Esophagus squamous epithelium (tissue), 5 donors: ENCODE results near the gene PLCE1. TPM values are rescaled to one million over a fixed set of nuclear protein-coding genes. Genes with fewer than 3 reads are reported as not detected.

Experiments used
- DNase-seq: peaks from one replicate; lab custom pipeline; 2025; lab: John Stamatoyannopoulos, UW
- H3K27ac ChIP-seq, 4 donors: fragments of 200-600 bp; sonication (generic); one replicate each; pipeline ENCODE4 v1.5.1; 2016 to 2019; ENCODE audit warnings: mild to moderate bottlenecking in 1 of 4
- H3K27me3 ChIP-seq, 4 donors: fragments of 200-600 bp; sonication (generic); 1 replicate in 3 of 4; 2 replicates in 1 of 4; pipeline versions ENCODE4 v1.5.1 to v1.6.0; 2017 to 2021; ENCODE audit warnings: antibody characterized with exemption in 1 of 4
- H3K36me3 ChIP-seq, 3 donors: fragments of 200-600 bp; sonication (generic); one replicate each; pipeline ENCODE4 v1.5.1; 2016 to 2019
- H3K4me1 ChIP-seq, 3 donors: fragments of 200-600 bp; sonication (generic); one replicate each; pipeline ENCODE4 v1.5.1; 2017 to 2019
- H3K4me3 ChIP-seq, 4 donors: fragments of 200-600 bp; sonication (generic); 1 replicate in 3 of 4; 2 replicates in 1 of 4; pipeline ENCODE4 v1.5.1; 2016 to 2019; ENCODE audit warnings: mild to moderate bottlenecking in 2 of 4, moderate library complexity in 1 of 4
- H3K9me3 ChIP-seq, 3 donors: fragments of 200-600 bp; sonication (generic); one replicate each; pipeline ENCODE4 v1.5.1; 2016 to 2019
- CTCF ChIP-seq, 6 experiments: fragments of 450-650 bp in 4 of 6; fragments of 200-600 bp in 2 of 6; sonication (generic) in 2 of 6; IDR thresholded peaks; one replicate each; pipeline ENCODE4 v1.5.1; 2016 to 2019; ENCODE audit warnings: antibody characterized with exemption in 6 of 6, mild to moderate bottlenecking in 4 of 6, moderate library complexity in 4 of 6
- POLR2A ChIP-seq, 4 donors: fragments of 450-650 bp; IDR thresholded peaks; one replicate each; pipeline ENCODE4 v1.6.1; 2017; ENCODE audit warnings: antibody characterized with exemption in 4 of 4, mild to moderate bottlenecking in 4 of 4, moderate library complexity in 3 of 4
- WGBS, 2 donors: methylation state at CpG; one replicate each; pipeline ENCODE4 v1.1.5; 2018; 5-methylcytosine and 5-hydroxymethylcytosine counted together
- intact Hi-C: fragments of 100-400 bp; cut with DNase I; formaldehyde crosslinking; loops from one replicate; pipeline ENCODE4 v1.15.0; 2022
- total RNA-seq, 4 donors: library from RNA; depleted of rRNA; stranded (reverse); fragments of >200 nt; gene quantifications; one replicate each; pipeline ENCODE4 v1.1.0, GENCODE V29; 2016
- donor health status: DM: yes; HTN: yes; CAD: no.

Gene PLCE1
- total RNA-seq, 4 donors from 2014 or later = 1.8 to 3.6 (median 3.1) TPM

DNA sequence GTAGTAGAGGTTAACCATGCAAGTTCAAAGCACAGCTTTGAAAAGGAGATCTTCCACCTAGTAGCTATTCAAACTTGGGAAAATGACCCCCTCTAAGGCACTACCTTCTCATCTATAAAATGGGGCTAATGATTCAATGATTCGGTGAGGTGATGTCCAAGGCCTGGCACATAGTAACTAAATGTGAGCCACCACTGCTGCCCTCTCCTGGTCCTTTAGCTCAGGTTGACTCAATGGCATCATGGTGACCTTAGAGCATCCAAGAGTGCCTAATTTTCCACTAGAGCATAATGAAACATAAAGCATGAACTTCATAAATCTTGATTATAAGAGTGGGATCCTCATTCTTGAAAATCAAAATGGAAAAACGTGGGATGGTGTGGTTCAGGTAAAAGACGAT, 16.3 kb upstream of the PLCE1 start:
- Histone ChIP-seq H3K36me3 (no peaks in the 10 kb centered on the region), H3K4me1 (no peaks in the 10 kb centered on the region), H3K27ac (no peak overlapping the region), H3K4me3 (no peak overlapping the region), H3K27me3 (peaks cover 0 to 5% (median 0%) of the 10 kb centered on the region in 4 donors), H3K9me3 (no peaks in the 10 kb centered on the region)
- TF ChIP-seq CTCF (IDR thresholded peaks at IDR 0.05) (no peak), POLR2A (IDR thresholded peaks at IDR 0.05) (no peak)
- no peak for DNase-seq
- intact Hi-C loops = no loop called here
- 65 to 66% methylated on average over 3 of the region's 3 CpGs for WGBS, 2 donors

DNA sequence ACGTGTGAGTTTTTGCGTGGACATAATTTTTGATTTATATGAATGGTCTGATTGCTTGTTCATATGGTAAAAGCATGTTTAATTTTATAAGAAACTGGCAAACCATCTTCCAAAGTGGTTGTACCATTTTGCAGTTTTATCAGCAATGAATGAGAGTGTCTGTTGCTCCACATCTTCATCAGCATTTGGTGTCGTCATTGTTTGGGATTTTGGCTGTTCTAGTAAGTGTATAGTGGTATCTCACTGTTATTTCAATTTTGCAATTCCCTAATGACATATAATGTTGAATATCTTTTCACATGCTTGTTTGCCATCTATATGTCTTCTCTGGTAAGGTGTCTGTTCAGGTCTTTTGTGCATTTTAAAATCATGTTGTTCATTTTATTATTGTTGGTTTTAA, 13.2 kb upstream of the PLCE1 start:
- 74 to 94% methylated on average over 3 of the region's 3 CpGs for WGBS, 2 donors
- H3K4me3 ChIP-seq = no peak overlapping the region
- peaks cover 0 to 5% (median 0%) of the 10 kb centered on the region in 4 donors for H3K27me3 ChIP-seq
- no peak for TF ChIP-seq CTCF (IDR thresholded peaks at IDR 0.05)
- TF ChIP-seq POLR2A (IDR thresholded peaks at IDR 0.05) = no peak
- H3K36me3 ChIP-seq = no peaks in the 10 kb centered on the region
- DNase-seq = no peak
- no peaks in the 10 kb centered on the region for H3K4me1 ChIP-seq
- H3K27ac ChIP-seq = no peak overlapping the region
- no peaks in the 10 kb centered on the region for H3K9me3 ChIP-seq
- intact Hi-C loops = no loop called here

DNA sequence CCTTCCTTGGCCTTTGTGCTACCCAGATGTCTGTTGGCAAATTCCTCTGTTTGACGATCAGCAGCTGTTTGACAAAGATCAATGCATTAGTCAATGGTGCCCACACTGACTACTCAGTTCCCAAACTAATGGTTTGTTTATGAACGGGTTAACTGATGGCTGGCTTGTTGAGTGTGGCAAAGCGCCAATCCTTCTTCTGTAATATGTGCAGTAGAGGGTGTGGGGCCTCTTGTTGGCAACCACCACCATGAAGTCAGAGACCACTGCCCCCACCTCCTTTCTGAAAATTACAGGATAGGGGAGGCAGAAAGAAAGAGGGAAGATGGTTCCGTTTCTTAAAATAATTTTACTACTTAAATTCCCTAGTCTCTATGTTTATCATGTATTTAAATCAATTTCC, 2.6 kb upstream of the PLCE1 start:
- Histone ChIP-seq H3K4me1 (peaks cover 0 to 37% (median 2%) of the 10 kb centered on the region in 3 donors), H3K4me3 (no peak overlapping the region), H3K27me3 (peaks cover 0 to 77% (median 0%) of the 10 kb centered on the region in 4 donors), H3K9me3 (no peaks in the 10 kb centered on the region), H3K36me3 (no peaks in the 10 kb centered on the region), H3K27ac (no peak overlapping the region)
- DNase-seq = no peak
- intact Hi-C loops = no loop called here
- 79 to 83% methylated on average over 4 of the region's 4 CpGs for WGBS, 2 donors
- TF ChIP-seq CTCF (IDR thresholded peaks at IDR 0.05) (no peak), POLR2A (IDR thresholded peaks at IDR 0.05) (no peak)

- peak overlapping the region in 1 of 4 donors; percentile 22 for H3K27ac ChIP-seq
- DNase-seq = no peak
- H3K9me3 ChIP-seq = no peaks in the 10 kb centered on the region
- peaks cover 0 to 37% (median 2%) of the 10 kb centered on the region in 3 donors for H3K4me1 ChIP-seq
- TF ChIP-seq CTCF (IDR thresholded peaks at IDR 0.05) = no peak
- no peak for TF ChIP-seq POLR2A (IDR thresholded peaks at IDR 0.05)
- intact Hi-C loops = no loop called here
- H3K36me3 ChIP-seq = no peaks in the 10 kb centered on the region
- H3K4me3 ChIP-seq = no peak overlapping the region
- H3K27me3 ChIP-seq = peaks cover 0 to 81% (median 0%) of the 10 kb centered on the region in 4 donors
- whole genome bisulfite sequencing, 2 donors = 16 to 27% methylated on average over 7 to 8 of the region's 8 CpGs
Measured at GRCh38 chr10:93991596-93992284, 2.0 kb upstream of the PLCE1 start.

DNA sequence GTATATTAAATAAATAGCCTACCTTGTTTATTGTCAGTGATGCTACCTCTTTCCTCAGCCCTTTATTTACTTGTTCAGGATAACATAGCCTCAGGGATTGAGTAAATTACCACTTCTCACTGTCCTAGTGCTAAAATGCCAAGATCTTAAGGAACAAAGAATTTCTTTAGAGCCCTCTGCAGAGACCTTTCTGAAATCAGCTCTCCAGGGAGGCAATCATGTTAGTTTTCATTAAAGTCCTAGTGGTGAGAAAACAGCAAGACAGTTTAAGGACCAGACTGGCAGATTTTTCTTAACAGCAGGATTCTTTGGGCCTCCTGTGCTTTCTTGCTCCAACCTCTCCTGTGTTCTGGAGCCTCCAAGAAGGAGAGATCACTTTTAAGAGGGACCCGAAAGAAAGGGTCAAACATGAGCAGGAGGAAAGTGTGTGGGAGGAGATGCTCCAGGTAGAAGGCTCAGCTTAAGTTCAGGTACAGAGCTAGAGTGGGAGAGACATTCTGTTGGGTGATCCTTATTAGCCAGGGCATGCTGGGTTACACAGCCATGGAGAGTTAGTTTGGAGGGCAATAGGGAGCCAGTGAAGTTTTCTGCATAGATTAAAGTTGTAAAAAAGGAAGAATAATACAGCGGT, 1.2 kb upstream of the PLCE1 start:
- TF ChIP-seq POLR2A (IDR thresholded peaks at IDR 0.05) (no peak), CTCF (IDR thresholded peaks at IDR 0.05) (peak in 1 of 6 experiments; percentile 19)
- Histone ChIP-seq H3K4me3 (no peak overlapping the region), H3K4me1 (peaks cover 0 to 37% (median 2%) of the 10 kb centered on the region in 3 donors), H3K27me3 (peaks cover 0 to 76% (median 0%) of the 10 kb centered on the region in 4 donors), H3K27ac (no peak overlapping the region), H3K36me3 (no peaks in the 10 kb centered on the region), H3K9me3 (no peaks in the 10 kb centered on the region)
- WGBS, 2 donors = 58 to 81% methylated on average over 1 to 2 of the region's 2 CpGs
- intact Hi-C loops = no loop called here
- no peak for DNase-seq
